Heart left ventricle (tissue), 16 donors: Measurements from ENCODE around the gene TICRR. TPM values are rescaled to one million over a fixed set of nuclear protein-coding genes. Genes with fewer than 3 reads are reported as not detected.

Experiments
- ATAC-seq, 4 donors: fragments of 200-7000 bp; cut with Tn5 transposase; one replicate each; pipeline ENCODE4 v1.9.1; 2020 to 2022; ENCODE audit warnings: moderate library complexity in 4 of 4, mild to moderate bottlenecking in 3 of 4, moderate number of reproducible peaks in 1 of 4
- DNase-seq, 5 donors: peaks; one replicate each; pipeline ENCODE4 v3.0.0-alpha.2; 2020
- H3K27ac ChIP-seq, 12 donors: fragments of 200-600 bp; sonication (generic) in 4 of 12; one replicate each; pipeline versions ENCODE4 v1.5.0 to v1.8.0; 2016 to 2022; ENCODE audit warnings: mild to moderate bottlenecking in 2 of 12
- H3K27me3 ChIP-seq, 9 donors: fragments of 200-600 bp; sonication (generic) in 2 of 9; one replicate each; pipeline versions ENCODE4 v1.5.1 to v1.8.0; 2016 to 2022; ENCODE audit warnings: mild to moderate bottlenecking in 3 of 9
- H3K36me3 ChIP-seq, 9 donors: fragments of 200-600 bp; sonication (generic) in 2 of 9; one replicate each; pipeline versions ENCODE4 v1.5.0 to v1.8.0; 2018 to 2022; ENCODE audit warnings: mild to moderate bottlenecking in 2 of 9
- H3K4me1 ChIP-seq, 12 donors: fragments of 200-600 bp; sonication (generic) in 4 of 12; one replicate each; pipeline versions ENCODE4 v1.5.0 to v1.8.0; 2016 to 2022; ENCODE audit warnings: mild to moderate bottlenecking in 3 of 12
- H3K4me3 ChIP-seq, 12 donors: fragments of 200-600 bp; sonication (generic) in 4 of 12; one replicate each; pipeline versions ENCODE4 v1.5.0 to v1.8.0; 2017 to 2022; ENCODE audit warnings: mild to moderate bottlenecking in 9 of 12, moderate library complexity in 4 of 12
- H3K9me3 ChIP-seq, 12 donors: fragments of 200-600 bp; sonication (generic) in 4 of 12; one replicate each; pipeline versions ENCODE4 v1.5.0 to v1.8.0; 2016 to 2022; ENCODE audit warnings: mild to moderate bottlenecking in 1 of 12
- CTCF ChIP-seq, 12 donors: fragments of 200-600 bp; sonication (generic) in 4 of 12; IDR thresholded peaks; one replicate each; pipeline versions ENCODE4 v1.5.0 to v1.8.0; 2018 to 2022; ENCODE audit warnings: antibody characterized with exemption in 12 of 12, mild to moderate bottlenecking in 5 of 12
- POLR2A ChIP-seq, 2 donors: fragments of 450-650 bp; IDR thresholded peaks; one replicate each; pipeline ENCODE4 v1.6.1; 2017; ENCODE audit warnings: antibody characterized with exemption in 2 of 2, mild to moderate bottlenecking in 2 of 2, moderate library complexity in 2 of 2
- WGBS, 4 donors: extraction: QIAGEN DNeasy Blood & Tissue Kit in 2 of 4; methylation state at CpG; one replicate each; pipeline versions ENCODE4 v1.1.5 to v1.1.7; 2013 to 2018; 5-methylcytosine and 5-hydroxymethylcytosine counted together
- intact Hi-C, 10 donors: fragments of 100-400 bp; cut with DNase I; formaldehyde crosslinking; loops; one replicate each; pipeline versions ENCODE4 v1.11.1 to v1.14.2; 2022
- polyA plus RNA-seq, 2 donors: library from polyadenylated mRNA; stranded (reverse); fragments of 200-250 nt; gene quantifications; one replicate each; pipeline ENCODE4 v1.2.3, GENCODE V29; 2013
- total RNA-seq, 9 donors: library from RNA; depleted of rRNA in 2 of 9; stranded (reverse); fragments of >200 nt in 2 of 9; fragmentation: NEBNext Ultra II Directional in 3 of 9; extraction: Animal tissue kit (Norgen Biotek cat#: 25700) in 3 of 9; gene quantifications; one replicate each; pipeline versions ENCODE4 v1.1.0 to v1.2.4, GENCODE V29; 2016 to 2023
- donor health status: ischemic (EF 13 %, LVEDD 7.1; RV severe dilation, severe dysfunction).
- donor health status: healthy with polysubstance abuse.
- donor health status: DM: no; HTN: yes; CAD: no.
- donor health status: DM: no; HTN: no; CAD: no.
- donor health status: ischemic (EF 25% LVEDD 6.9; RV normal size, moderate dysfunction).
- donor health status: ischemic (EF 25% LVEDD 5.7; RV mildly dilated, moderate dysfunction).
- donor health status: healthy.
- donor health status: DM: yes; HTN: yes; CAD: no.
- donor health status: ischemic (EF 35%, LVEDD 5.7; RV mildly dilated, moderate dysfunction).
- donor health status: nonischemic (EF 11% LVEDD 7.7; RV severe dilation, severe dysfunction).
- donor health status: DM: yes; HTN: yes; CAD: no.
- donor health status: PGD.
- donor health status: ischemic (EF 29% LVEDD 5.4; RV normal size, mild dysfunction).
- donor health status: nonischemic (EF 23%, LVEDD 6.1; RV moderate dilation, normal function).

TICRR gene
- total and polyA plus RNA-seq, 11 donors: 0.04 to 1.4 (median 0.08) TPM; not detected in 4

- Histone ChIP-seq H3K4me1 (peaks cover 0 to 18% (median 6%) of the 10 kb centered on the region in 12 donors), H3K27ac (no peak overlapping the region), H3K9me3 (no peaks in the 10 kb centered on the region), H3K36me3 (peaks cover 0 to 10% (median 0%) of the 10 kb centered on the region in 9 donors), H3K4me3 (no peak overlapping the region), H3K27me3 (peaks cover 0 to 22% (median 0%) of the 10 kb centered on the region in 9 donors)
- ATAC-seq (no peak), DNase-seq (peak in 1 of 5 donors; percentile 2)
- WGBS, 4 donors: 75 to 87% (median 82%) methylated on average over 7 of the region's 7 CpGs
- intact Hi-C loops: no loop called here
- TF ChIP-seq CTCF (IDR thresholded peaks at IDR 0.05): no peak
- TF ChIP-seq POLR2A (IDR thresholded peaks at IDR 0.05): no peak
Measured at GRCh38 chr15:89652131-89652530, 76.9 kb downstream of the TICRR start.

GRCh38 chr15:89652666-89653065 is 77.4 kb downstream of the TICRR start:
- H3K27ac ChIP-seq: no peak overlapping the region
- 84 to 98% (median 85%) methylated on average over 10 to 16 of the region's 16 CpGs for WGBS, 4 donors
- peaks cover 0 to 10% (median 0%) of the 10 kb centered on the region in 9 donors for H3K36me3 ChIP-seq
- H3K4me3 ChIP-seq: no peak overlapping the region
- peak in 1 of 5 donors; percentile 17 for DNase-seq
- ATAC-seq: no peak
- intact Hi-C loops: no loop called here
- H3K9me3 ChIP-seq: no peaks in the 10 kb centered on the region
- no peak for TF ChIP-seq CTCF (IDR thresholded peaks at IDR 0.05)
- no peak for TF ChIP-seq POLR2A (IDR thresholded peaks at IDR 0.05)
- peaks cover 0 to 13% (median 5%) of the 10 kb centered on the region in 12 donors for H3K4me1 ChIP-seq
- H3K27me3 ChIP-seq: peaks cover 0 to 22% (median 0%) of the 10 kb centered on the region in 9 donors

- peaks cover 0 to 13% (median 5%) of the 10 kb centered on the region in 12 donors for H3K4me1 ChIP-seq
- DNase-seq (no peak), ATAC-seq (no peak)
- H3K4me3 ChIP-seq: no peak overlapping the region
- no peak overlapping the region for H3K27ac ChIP-seq
- WGBS, 4 donors: 95 to 99% (median 97%) methylated on average over 2 of the region's 2 CpGs
- no peak for TF ChIP-seq CTCF (IDR thresholded peaks at IDR 0.05)
- TF ChIP-seq POLR2A (IDR thresholded peaks at IDR 0.05): no peak
- H3K27me3 ChIP-seq: peaks cover 0 to 22% (median 0%) of the 10 kb centered on the region in 9 donors
- intact Hi-C loops: no loop called here
- no peaks in the 10 kb centered on the region for H3K9me3 ChIP-seq
- H3K36me3 ChIP-seq: peaks cover 0 to 10% (median 0%) of the 10 kb centered on the region in 9 donors
Measured at GRCh38 chr15:89653578-89653977, 78.3 kb downstream of the TICRR start.

GRCh38 chr15:89654301-89654761 is 79.1 kb downstream of the TICRR start:
- 52 to 63% (median 53%) methylated on average over 14 of the region's 14 CpGs for WGBS, 4 donors
- Histone ChIP-seq H3K36me3 (peaks cover 0 to 3% (median 0%) of the 10 kb centered on the region in 9 donors), H3K9me3 (no peaks in the 10 kb centered on the region), H3K4me3 (peak overlapping the region; percentile 55 to 88 (median 68)), H3K4me1 (peaks cover 0 to 13% (median 5%) of the 10 kb centered on the region in 12 donors), H3K27me3 (peaks cover 0 to 22% (median 0%) of the 10 kb centered on the region in 9 donors), H3K27ac (peak overlapping the region in 2 of 12 donors; percentile 45 to 65)
- ATAC-seq (peak in 2 of 4 donors; percentile 8 to 9), DNase-seq (no peak)
- intact Hi-C loops: no loop called here
- TF ChIP-seq CTCF (IDR thresholded peaks at IDR 0.05) (no peak), POLR2A (IDR thresholded peaks at IDR 0.05) (no peak)
